ENCODE data around the gene GPX3. TPM values are rescaled to one million over a fixed set of nuclear protein-coding genes. Genes with fewer than 3 reads are reported as not detected.

Gene GPX3
- total RNA-seq, 1 donor from 2014 or later, result 10.9 TPM

DNA sequence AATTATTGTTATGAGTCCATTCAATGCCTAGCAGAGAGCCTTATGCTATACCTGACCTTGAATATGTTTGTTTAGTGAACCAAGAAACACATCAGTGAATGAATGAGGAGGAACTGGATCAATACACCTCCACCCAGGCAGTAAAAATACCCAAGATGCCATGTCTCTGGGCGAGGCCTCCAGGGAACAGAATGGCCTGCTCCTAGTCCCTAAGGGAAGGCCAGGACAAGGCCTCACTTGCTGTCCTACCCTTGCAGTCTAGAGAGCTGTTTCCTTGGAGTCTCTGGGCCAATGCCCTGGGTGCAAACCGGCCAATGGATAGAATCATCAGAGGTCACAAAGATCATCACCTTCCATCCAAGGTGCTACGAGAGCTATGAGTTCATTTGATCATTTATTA is 34.3 kb downstream of the GPX3 start:
- DNase-seq (ENCODE audit: low read depth), result no peak
- TF ChIP-seq, protein P1, sequence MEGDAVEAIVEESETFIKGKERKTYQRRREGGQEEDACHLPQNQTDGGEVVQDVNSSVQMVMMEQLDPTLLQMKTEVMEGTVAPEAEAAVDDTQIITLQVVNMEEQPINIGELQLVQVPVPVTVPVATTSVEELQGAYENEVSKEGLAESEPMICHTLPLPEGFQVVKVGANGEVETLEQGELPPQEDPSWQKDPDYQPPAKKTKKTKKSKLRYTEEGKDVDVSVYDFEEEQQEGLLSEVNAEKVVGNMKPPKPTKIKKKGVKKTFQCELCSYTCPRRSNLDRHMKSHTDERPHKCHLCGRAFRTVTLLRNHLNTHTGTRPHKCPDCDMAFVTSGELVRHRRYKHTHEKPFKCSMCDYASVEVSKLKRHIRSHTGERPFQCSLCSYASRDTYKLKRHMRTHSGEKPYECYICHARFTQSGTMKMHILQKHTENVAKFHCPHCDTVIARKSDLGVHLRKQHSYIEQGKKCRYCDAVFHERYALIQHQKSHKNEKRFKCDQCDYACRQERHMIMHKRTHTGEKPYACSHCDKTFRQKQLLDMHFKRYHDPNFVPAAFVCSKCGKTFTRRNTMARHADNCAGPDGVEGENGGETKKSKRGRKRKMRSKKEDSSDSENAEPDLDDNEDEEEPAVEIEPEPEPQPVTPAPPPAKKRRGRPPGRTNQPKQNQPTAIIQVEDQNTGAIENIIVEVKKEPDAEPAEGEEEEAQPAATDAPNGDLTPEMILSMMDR (conservative IDR thresholded peaks at IDR 0.05; ENCODE audit: low read depth, low read length), result no peak
- H3K4me3 ChIP-seq (ENCODE audit: low read depth, low read length), result no peak overlapping the region

DNA sequence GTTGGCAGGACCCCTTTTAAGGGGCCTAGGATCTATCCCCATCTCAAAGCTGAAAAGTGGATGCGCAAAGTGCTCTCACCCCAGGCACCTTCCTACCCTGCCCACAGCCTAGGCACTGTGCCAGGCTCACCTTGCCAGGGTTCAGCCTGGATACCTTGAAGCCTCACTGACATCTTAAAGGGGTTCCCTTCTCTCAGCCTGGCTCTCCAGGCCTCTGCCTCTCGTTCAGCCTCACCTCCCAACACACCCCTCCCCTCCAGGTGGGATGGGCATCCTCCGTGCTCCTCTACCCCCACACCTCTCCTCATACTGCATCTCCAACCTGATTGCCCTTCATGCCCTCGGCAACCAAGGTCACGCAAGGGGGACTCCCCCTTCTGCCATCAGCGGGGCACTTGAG is 34.9 kb downstream of the GPX3 start:
- no peak overlapping the region for H3K4me3 ChIP-seq (ENCODE audit: low read depth, low read length)
- DNase-seq (ENCODE audit: low read depth), result no peak
- TF ChIP-seq, protein P1 (conservative IDR thresholded peaks at IDR 0.05; ENCODE audit: low read depth, low read length), result no peak

DNA sequence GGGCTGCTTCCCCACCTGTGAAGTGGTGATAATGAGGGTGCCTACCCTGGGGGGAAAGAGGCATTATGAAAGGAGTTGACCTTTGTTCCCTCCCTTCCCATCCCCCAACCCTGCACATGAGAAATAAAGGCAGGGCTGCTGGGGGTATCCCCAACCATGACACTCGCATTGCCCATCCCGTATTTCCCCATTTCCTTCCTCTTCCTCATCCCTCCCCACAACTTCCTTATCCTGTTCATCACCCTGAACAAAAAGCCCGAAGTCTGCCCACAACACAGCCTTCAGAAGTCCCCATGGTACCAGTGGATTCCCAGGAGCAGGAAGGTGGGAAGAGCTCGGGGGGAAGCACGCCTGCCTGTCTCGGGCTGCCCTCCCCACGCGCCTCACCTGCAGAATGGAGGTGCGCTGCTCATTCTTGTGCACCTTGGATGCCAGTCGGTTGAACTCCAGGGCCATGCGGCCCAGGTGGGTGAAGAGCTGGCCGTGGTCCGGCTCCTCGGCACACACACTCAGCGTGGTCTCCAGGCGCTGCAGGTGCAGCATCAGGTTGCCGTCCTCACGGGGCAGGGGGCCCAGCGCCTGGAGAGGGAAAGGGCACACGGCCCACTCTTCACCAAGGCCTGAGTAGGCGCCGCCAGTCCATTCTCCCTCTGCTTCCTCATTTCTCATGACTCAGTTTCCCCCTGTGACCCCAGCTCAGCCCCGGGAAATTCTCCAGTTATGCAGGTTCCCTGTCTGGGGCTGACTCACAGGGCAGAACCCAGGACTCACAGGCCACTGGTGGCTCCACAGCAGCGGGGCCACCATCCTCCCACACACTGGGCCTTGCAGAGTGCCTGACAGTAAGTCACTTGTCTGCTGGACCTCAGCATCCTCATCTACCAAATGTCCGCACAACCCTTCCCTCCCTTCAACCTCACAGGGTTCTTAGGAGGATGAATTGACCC is 36.3 kb downstream of the GPX3 start:
- no peak for DNase-seq (ENCODE audit: low read depth)
- no peak overlapping the region for H3K4me3 ChIP-seq (ENCODE audit: low read depth, low read length)
- TF ChIP-seq, protein P1 (conservative IDR thresholded peaks at IDR 0.05; ENCODE audit: low read depth, low read length), result no peak

DNA sequence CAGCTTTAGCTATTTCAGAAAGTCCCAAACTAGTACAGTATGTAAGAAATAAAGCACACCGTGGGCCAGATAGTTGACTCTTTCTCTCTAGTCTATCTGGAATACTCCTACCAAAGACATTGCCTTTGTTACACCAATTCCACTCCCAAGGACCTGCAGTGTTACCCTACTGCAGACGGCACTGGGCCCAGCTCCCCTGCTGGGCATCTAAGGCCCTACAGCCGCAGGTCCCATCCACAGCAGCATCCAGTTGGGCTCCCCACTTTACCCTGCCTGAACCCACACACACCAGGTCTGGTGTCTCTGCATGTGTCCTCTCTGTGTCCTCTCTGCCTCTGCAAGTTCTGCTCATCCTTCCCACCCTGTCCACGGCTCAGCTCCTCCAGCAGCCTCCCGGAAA is 37.9 kb downstream of the GPX3 start:
- H3K4me3 ChIP-seq (ENCODE audit: low read depth, low read length), result no peak overlapping the region
- TF ChIP-seq, protein P1 (conservative IDR thresholded peaks at IDR 0.05; ENCODE audit: low read depth, low read length), result peak; percentile 18
- no peak for DNase-seq (ENCODE audit: low read depth)

DNA sequence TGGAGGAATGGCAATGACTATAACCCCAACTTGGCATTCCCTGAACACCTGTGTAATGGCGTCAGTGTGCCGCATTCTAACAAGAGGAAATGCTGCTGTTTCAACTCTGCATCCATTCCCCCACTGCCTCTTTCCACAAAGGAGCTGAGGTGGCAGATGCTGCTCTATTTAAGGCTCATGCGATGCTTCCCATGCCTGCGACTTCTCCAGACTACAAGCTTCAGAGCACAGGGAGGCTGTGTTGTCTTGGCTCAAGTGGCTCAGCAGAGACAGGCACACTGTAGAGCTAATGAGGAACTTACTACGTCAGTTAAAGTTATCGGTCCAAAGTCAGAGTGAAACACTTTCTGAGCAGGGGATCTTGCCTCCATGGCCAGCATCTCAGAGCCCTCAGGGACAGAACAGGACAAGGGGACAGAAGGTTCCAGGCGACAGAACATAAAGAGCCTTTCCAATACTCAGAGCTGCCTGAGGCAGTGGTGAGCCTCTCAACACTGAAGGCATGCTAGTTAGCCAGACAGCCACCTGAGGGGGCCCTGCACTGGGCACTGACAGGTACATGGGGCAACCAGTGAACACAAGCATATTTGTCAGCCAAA is 38.6 kb downstream of the GPX3 start:
- no peak overlapping the region for H3K4me3 ChIP-seq (ENCODE audit: low read depth, low read length)
- DNase-seq (ENCODE audit: low read depth), result no peak
- TF ChIP-seq, protein P1 (conservative IDR thresholded peaks at IDR 0.05; ENCODE audit: low read depth, low read length), result peak; percentile 36

DNA sequence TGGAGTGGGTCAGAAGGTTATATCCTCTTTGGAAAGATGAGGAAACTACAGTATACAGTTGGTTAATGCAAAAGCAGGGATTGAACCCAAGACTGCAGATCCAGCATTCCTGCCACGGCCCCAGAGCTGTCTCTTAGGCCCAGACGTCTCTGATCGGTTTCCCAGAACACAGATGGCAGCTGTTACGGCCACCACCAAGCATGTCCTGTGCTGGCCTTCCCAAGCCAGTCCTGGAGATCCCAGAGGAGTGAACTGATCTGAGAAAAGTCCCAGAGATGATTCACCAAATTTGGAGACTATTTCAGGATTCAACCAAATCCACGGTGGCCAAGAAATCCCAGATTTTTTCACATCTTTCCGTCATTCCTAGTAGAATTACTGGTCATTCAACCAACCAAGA is 40.4 kb downstream of the GPX3 start:
- TF ChIP-seq, protein P1 (conservative IDR thresholded peaks at IDR 0.05; ENCODE audit: low read depth, low read length), result no peak
- no peak overlapping the region for H3K4me3 ChIP-seq (ENCODE audit: low read depth, low read length)
- no peak for DNase-seq (ENCODE audit: low read depth)

All from epithelial cell of proximal tubule (primary cell).